Measurements from ENCODE around the gene RGS6.

DNA sequence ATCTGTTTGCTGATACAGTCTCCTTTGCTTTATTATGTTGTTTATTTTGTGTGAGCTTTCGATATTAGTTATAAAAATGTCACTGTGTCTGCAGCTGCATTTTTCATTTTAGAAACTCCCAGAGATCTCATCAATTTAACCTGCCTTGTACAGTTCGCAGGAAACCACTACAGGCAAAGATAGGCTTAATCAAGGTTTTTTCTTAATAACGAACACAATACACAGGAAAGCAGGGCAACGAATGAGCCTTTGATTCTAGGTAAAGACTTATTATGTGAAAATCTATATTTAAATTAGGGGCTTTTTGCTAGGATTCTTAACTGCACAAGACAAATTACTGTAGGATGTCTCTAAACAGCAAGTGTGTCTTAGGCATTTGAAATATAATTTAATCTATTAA, 191.9 kb downstream of the RGS6 start:
- TF ChIP-seq, protein P1, sequence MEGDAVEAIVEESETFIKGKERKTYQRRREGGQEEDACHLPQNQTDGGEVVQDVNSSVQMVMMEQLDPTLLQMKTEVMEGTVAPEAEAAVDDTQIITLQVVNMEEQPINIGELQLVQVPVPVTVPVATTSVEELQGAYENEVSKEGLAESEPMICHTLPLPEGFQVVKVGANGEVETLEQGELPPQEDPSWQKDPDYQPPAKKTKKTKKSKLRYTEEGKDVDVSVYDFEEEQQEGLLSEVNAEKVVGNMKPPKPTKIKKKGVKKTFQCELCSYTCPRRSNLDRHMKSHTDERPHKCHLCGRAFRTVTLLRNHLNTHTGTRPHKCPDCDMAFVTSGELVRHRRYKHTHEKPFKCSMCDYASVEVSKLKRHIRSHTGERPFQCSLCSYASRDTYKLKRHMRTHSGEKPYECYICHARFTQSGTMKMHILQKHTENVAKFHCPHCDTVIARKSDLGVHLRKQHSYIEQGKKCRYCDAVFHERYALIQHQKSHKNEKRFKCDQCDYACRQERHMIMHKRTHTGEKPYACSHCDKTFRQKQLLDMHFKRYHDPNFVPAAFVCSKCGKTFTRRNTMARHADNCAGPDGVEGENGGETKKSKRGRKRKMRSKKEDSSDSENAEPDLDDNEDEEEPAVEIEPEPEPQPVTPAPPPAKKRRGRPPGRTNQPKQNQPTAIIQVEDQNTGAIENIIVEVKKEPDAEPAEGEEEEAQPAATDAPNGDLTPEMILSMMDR (conservative IDR thresholded peaks at IDR 0.05 in 1 of 2, IDR thresholded peaks at IDR 0.05 in 1 of 2; ENCODE audit: low read depth in 1 of 2, low read length in 2 of 2) = no peak
- TF ChIP-seq EZH2 (IDR thresholded peaks at IDR 0.05; ENCODE audit: low read length, missing control alignments) = no peak

Data from fibroblast of lung (primary cell).